ENCODE data around the gene PTTG1. TPM values are rescaled to one million over a fixed set of nuclear protein-coding genes. Genes with fewer than 3 reads are reported as not detected.

PTTG1 gene
- total and polyA plus RNA-seq, 2 donors (not counting 1 experiment from before 2014, with no cell fraction given) = 77.5 to 108 TPM

DNA sequence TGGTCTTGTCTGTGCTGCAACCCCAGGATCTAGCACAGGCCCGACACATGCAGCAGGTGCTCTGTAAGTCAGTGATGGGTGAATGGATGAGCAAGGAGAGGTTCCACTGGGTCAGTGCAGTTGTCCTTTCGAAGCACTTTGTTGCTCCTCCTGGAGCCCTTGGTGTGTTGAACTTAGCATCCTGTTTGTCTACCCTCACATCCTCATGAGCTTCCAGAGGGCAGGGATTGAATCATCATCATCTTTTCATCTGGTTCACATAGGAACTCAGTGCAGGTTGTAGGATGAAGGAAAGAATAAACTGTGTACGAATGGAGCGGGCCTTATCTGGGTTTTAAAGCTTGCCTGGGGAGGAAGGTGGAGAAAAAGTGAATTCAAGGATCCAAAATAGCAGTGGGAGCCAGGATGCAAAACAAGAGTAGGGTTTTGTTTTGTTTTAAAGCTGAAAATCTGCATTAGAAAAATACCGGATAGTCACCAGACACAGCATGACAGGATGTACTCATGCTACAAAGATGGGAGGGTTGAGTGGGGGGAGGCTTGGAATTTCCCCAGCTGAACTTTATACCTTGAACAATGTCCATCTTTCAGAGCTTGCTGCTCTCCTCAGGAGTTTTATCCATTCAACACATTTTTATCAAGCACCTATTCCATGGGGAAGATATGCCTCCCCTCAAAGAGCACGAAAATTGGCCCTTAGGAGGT lies 55.8 kb downstream of the PTTG1 start:
- H3K4me2 ChIP-seq (ENCODE audit: extremely low read depth, insufficient read depth, low read length) = no peak overlapping the region
- TF ChIP-seq, protein P1, sequence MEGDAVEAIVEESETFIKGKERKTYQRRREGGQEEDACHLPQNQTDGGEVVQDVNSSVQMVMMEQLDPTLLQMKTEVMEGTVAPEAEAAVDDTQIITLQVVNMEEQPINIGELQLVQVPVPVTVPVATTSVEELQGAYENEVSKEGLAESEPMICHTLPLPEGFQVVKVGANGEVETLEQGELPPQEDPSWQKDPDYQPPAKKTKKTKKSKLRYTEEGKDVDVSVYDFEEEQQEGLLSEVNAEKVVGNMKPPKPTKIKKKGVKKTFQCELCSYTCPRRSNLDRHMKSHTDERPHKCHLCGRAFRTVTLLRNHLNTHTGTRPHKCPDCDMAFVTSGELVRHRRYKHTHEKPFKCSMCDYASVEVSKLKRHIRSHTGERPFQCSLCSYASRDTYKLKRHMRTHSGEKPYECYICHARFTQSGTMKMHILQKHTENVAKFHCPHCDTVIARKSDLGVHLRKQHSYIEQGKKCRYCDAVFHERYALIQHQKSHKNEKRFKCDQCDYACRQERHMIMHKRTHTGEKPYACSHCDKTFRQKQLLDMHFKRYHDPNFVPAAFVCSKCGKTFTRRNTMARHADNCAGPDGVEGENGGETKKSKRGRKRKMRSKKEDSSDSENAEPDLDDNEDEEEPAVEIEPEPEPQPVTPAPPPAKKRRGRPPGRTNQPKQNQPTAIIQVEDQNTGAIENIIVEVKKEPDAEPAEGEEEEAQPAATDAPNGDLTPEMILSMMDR (conservative IDR thresholded peaks at IDR 0.05 in 1 of 2, IDR thresholded peaks at IDR 0.05 in 1 of 2; ENCODE audit: low read depth in 1 of 2, low read length in 2 of 2) = no peak
- H3K27me3 ChIP-seq (ENCODE audit: control insufficient read depth, insufficient read depth, low read length) = no peaks in the 10 kb centered on the region
- no peaks in the 10 kb centered on the region for H3K79me2 ChIP-seq (ENCODE audit: control insufficient read depth, insufficient read depth, low read length)
- H3K4me3 ChIP-seq (replicated peaks in 1 of 4; ENCODE audit: control extremely low read depth in 1 of 4, insufficient read depth in 1 of 4, low read depth in 3 of 4, low read length in 4 of 4) = no peak overlapping the region
- H3K4me1 ChIP-seq (ENCODE audit: control insufficient read depth, extremely low read depth, insufficient read depth, low read length) = peaks cover 5% of the 10 kb centered on the region
- H3K9ac ChIP-seq (ENCODE audit: insufficient read depth, low read length) = no peak overlapping the region
- H3K27ac ChIP-seq (ENCODE audit: insufficient read depth, low read length) = no peak overlapping the region
- H4K20me1 ChIP-seq (ENCODE audit: control insufficient read depth, extremely low read depth, insufficient read depth, low read length) = no peaks in the 10 kb centered on the region
- no peak for DNase-seq (ENCODE audit: low read depth in 2 of 2)
- H3K9me3 ChIP-seq (ENCODE audit: control insufficient read depth, insufficient read depth, low read depth, low read length) = no peaks in the 10 kb centered on the region
- no peaks in the 10 kb centered on the region for H3K36me3 ChIP-seq (ENCODE audit: control insufficient read depth, insufficient read depth, low read length)
- H2AFZ ChIP-seq (ENCODE audit: low read length) = no peak overlapping the region

DNA sequence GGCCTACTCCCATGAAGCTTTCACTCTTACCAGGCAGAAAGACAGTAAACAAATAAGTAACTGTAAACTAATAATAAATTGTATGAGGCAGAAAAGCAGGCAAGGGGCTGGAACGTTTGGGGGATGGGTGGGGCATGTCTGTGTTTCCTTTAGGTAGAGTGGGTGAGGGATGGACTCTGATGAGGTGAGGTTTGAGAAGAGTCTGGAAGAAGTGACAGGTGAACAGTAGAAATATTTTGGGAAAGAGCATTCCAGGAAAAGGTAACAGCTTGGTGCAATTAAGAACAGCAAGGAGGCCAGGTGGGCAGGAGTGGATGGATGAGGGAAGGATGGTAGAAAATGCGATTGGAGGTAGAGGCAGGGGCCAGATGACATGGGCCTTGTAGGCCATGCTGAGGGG lies 56.5 kb downstream of the PTTG1 start:
- H3K9me3 ChIP-seq (ENCODE audit: control insufficient read depth, insufficient read depth, low read depth, low read length) = no peaks in the 10 kb centered on the region
- no peak for DNase-seq (ENCODE audit: low read depth in 2 of 2)
- H3K9ac ChIP-seq (ENCODE audit: insufficient read depth, low read length) = no peak overlapping the region
- H3K4me3 ChIP-seq (replicated peaks in 1 of 4; ENCODE audit: control extremely low read depth in 1 of 4, insufficient read depth in 1 of 4, low read depth in 3 of 4, low read length in 4 of 4) = no peak overlapping the region
- H2AFZ ChIP-seq (ENCODE audit: low read length) = no peak overlapping the region
- no peaks in the 10 kb centered on the region for H4K20me1 ChIP-seq (ENCODE audit: control insufficient read depth, extremely low read depth, insufficient read depth, low read length)
- no peak for TF ChIP-seq EZH2 (IDR thresholded peaks at IDR 0.05; ENCODE audit: low read length, missing control alignments)
- TF ChIP-seq, protein P1 (conservative IDR thresholded peaks at IDR 0.05 in 1 of 2, IDR thresholded peaks at IDR 0.05 in 1 of 2; ENCODE audit: low read depth in 1 of 2, low read length in 2 of 2) = no peak
- no peak overlapping the region for H3K4me2 ChIP-seq (ENCODE audit: extremely low read depth, insufficient read depth, low read length)
- no peaks in the 10 kb centered on the region for H3K36me3 ChIP-seq (ENCODE audit: control insufficient read depth, insufficient read depth, low read length)
- H3K27ac ChIP-seq (ENCODE audit: insufficient read depth, low read length) = no peak overlapping the region
- no peaks in the 10 kb centered on the region for H3K79me2 ChIP-seq (ENCODE audit: control insufficient read depth, insufficient read depth, low read length)
- H3K4me1 ChIP-seq (ENCODE audit: control insufficient read depth, extremely low read depth, insufficient read depth, low read length) = peaks cover 5% of the 10 kb centered on the region
- H3K27me3 ChIP-seq (ENCODE audit: control insufficient read depth, insufficient read depth, low read length) = no peaks in the 10 kb centered on the region

Other genes with a start within 250 kb of the PTTG1 start
- gene FABP6, start 192.3 kb upstream of the PTTG1 start, total RNA-seq = not detected in 2 replicates
- not detected in 2 replicates for gene FABP6, start 192.3 kb upstream of the PTTG1 start, polyA plus RNA-seq
- 0.26 TPM in 1 of 2 replicates, not detected in the other for gene CCNJL, start 109.3 kb upstream of the PTTG1 start, total RNA-seq
- 0.68 and 0.73 TPM in 2 replicates for gene CCNJL, start 109.3 kb upstream of the PTTG1 start, polyA plus RNA-seq
- 0.77 and 2.3 TPM in 2 replicates for gene C1QTNF2, start 51.2 kb upstream of the PTTG1 start, total RNA-seq
- 2.3 and 4.5 TPM in 2 replicates for gene C1QTNF2, start 51.2 kb upstream of the PTTG1 start, polyA plus RNA-seq
- 4.9 and 5.3 TPM in 2 replicates for gene FAM200C, start 21.8 kb upstream of the PTTG1 start, total RNA-seq
- 1.8 and 4.0 TPM in 2 replicates for gene FAM200C, start 21.8 kb upstream of the PTTG1 start, polyA plus RNA-seq
- 74.5 and 79.4 TPM in 2 replicates for gene SLU7, start 2.8 kb upstream of the PTTG1 start, total RNA-seq
- gene SLU7, start 2.8 kb upstream of the PTTG1 start, polyA plus RNA-seq = 35.6 and 47.1 TPM in 2 replicates

Measured in fibroblast of lung (primary cell).